PC-3 (cell line): ENCODE results near the gene TMEM187.

Experiments
- EZH2phosphoT487 ChIP-seq: fragments of 300-600 bp; sonication (generic); IDR thresholded peaks from 2 replicates; pipeline ENCODE4 v1.6.1; 2018; ENCODE audit warnings: mild to moderate bottlenecking, antibody characterized with exemption, low read length, borderline replicate concordance
- TF ChIP-seq, protein P1 (sequence below): fragments of 300-600 bp; sonication (generic); conservative IDR thresholded peaks from 2 replicates; pipeline ENCODE4 v1.5.1; 2017; ENCODE audit warnings: antibody characterized with exemption, low read depth, mild to moderate bottlenecking, low read length

DNA sequence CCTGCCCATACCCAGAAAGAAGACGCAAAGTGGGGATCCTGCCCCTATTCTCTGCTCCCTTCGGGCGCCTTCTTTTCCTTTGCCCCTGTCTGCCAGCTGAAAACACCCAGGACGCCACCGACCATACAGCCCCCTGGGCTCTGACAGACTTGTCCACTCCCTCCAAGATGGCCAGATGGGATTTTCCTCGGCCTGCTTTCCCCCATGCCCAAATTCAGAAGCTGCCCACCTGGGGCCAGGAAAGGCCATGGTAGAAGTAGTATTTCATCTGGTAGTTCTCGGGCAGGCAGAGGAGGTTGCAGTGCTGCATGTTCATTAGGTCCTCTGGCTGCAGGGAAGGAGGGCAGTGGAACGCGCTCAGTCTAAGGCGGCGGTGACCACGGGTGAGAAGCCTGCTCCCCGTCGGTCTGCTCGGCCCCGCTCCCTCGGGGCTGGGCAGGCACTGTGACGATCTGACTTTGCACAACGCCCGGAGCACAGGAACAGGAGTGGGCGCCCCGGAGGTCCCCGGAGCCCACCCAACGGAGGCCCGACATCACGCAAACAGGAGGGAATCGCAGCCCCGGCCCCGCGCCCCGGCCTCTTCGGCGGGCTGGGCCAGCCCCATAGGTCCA lies 38.3 kb upstream of the TMEM187 start:
- TF ChIP-seq, protein P1, sequence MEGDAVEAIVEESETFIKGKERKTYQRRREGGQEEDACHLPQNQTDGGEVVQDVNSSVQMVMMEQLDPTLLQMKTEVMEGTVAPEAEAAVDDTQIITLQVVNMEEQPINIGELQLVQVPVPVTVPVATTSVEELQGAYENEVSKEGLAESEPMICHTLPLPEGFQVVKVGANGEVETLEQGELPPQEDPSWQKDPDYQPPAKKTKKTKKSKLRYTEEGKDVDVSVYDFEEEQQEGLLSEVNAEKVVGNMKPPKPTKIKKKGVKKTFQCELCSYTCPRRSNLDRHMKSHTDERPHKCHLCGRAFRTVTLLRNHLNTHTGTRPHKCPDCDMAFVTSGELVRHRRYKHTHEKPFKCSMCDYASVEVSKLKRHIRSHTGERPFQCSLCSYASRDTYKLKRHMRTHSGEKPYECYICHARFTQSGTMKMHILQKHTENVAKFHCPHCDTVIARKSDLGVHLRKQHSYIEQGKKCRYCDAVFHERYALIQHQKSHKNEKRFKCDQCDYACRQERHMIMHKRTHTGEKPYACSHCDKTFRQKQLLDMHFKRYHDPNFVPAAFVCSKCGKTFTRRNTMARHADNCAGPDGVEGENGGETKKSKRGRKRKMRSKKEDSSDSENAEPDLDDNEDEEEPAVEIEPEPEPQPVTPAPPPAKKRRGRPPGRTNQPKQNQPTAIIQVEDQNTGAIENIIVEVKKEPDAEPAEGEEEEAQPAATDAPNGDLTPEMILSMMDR, result no peak
- no peak for TF ChIP-seq EZH2phosphoT487
